Epithelial cell of esophagus (primary cell): Measurements from ENCODE around the gene C1R.

Experiments used
- DNase-seq: peaks from one replicate; pipeline ENCODE4 v3.0.0; 2010; ENCODE audit warnings: low read depth
- H3K4me3 ChIP-seq: 2 replicates; pipeline ENCODE4 v1.5.1; 2011; ENCODE audit warnings: mild to moderate bottlenecking, low read length, control low read depth
- CTCF ChIP-seq: IDR thresholded peaks from 2 replicates; pipeline ENCODE4 v1.5.1; 2011; ENCODE audit warnings: low read depth, mild to moderate bottlenecking, low read length, control low read depth, inconsistent platforms; ENCODE audit not compliant: insufficient read depth; ENCODE audit errors: missing control alignments

The C1R gene

GRCh38 chr12:7091660-7092228 is 501 bp downstream of the C1R start:
- DNase-seq: no peak
- TF ChIP-seq CTCF: no peak

GRCh38 chr12:7091171-7091570 is 1.1 kb downstream of the C1R start:
- H3K4me3 ChIP-seq: no peak overlapping the region
- DNase-seq: no peak
- no peak for TF ChIP-seq CTCF

More at GRCh38 chr12:7091660-7092228, 501 bp downstream of the C1R start:
- H3K4me3 ChIP-seq: no peak overlapping the region

GRCh38 chr12:7090222-7090998 is 1.8 kb downstream of the C1R start:
- DNase-seq: peak; percentile 50
- no peak for TF ChIP-seq CTCF
- H3K4me3 ChIP-seq: no peak overlapping the region

- DNase-seq: no peak
- H3K4me3 ChIP-seq: no peak overlapping the region
- no peak for TF ChIP-seq CTCF
Observed at GRCh38 chr12:7089196-7089871, 2.9 kb downstream of the C1R start.

- no peak for TF ChIP-seq CTCF
- DNase-seq: no peak
- H3K4me3 ChIP-seq: no peak overlapping the region
Observed at GRCh38 chr12:7083125-7083524, 9.1 kb downstream of the C1R start.

- no peak overlapping the region for H3K4me3 ChIP-seq
- no peak for TF ChIP-seq CTCF
- DNase-seq: no peak
Observed at GRCh38 chr12:7081037-7081436, 11.2 kb downstream of the C1R start.
